ENCODE data around the gene ATXN1. TPM values are rescaled to one million over a fixed set of nuclear protein-coding genes. Genes with fewer than 3 reads are reported as not detected.
"Not testable (repeated sequence)": the region's sequence is repeated elsewhere in the genome, so short reads cannot be mapped to it uniquely, and the experiment has no call there.

The ATXN1 gene
- total RNA-seq, 1 donor from 2014 or later: 70.0 TPM

DNA sequence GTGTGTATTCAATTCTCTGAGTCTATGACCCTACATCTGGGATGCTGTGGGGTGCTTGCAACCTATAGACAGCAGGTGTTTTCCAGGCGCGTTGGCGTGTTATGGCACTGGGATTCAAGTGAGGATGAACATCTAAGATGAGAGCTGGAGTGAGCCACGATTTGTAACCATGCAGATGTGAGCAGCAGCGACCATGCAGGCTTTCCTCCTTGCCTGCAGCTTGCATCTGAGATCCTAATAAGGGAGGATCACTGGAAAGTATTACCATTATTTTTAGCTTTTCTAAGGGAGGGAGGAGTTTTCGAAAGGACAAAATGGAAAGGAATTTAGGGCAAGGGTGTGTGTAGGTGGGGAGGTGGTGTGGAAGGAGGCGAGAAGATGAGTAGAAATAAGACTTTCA lies 216.7 kb downstream of the ATXN1 start:
- Mint-ChIP-seq H3K36me3 (ENCODE audit: low read depth) (peaks cover 23% of the 10 kb centered on the region), H3K4me3 (no peak overlapping the region), H3K9me3 (no peaks in the 10 kb centered on the region), H3K27me3 (no peaks in the 10 kb centered on the region), H3K4me1 (peaks cover 27% of the 10 kb centered on the region), H3K27ac (no peak overlapping the region)
- no peak for DNase-seq
- intact Hi-C loops (cut with micrococcal nuclease): no loop called here

DNA sequence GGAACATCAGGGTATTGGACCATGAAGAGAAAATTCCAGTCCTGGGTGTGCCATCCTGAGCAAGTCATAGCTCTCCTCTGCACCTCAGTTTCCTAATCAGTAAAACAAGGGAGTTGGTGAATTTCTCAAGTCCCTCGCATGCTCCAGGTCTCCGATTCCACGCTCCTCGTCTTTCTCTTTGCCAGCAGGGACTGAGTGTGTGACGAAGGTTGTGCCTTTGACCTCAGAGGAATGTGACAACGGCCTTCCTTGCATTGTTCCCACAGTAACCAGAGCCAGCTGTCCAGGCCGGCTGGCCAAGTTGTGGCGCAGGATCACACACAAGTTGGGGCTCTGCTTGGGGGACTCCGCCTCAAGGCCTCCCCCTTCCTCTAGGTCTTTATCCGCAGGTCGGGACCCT lies 217.3 kb downstream of the ATXN1 start:
- DNase-seq: no peak
- Mint-ChIP-seq H3K4me1 (peaks cover 33% of the 10 kb centered on the region), H3K36me3 (ENCODE audit: low read depth) (peaks cover 28% of the 10 kb centered on the region), H3K9me3 (no peaks in the 10 kb centered on the region), H3K27me3 (no peaks in the 10 kb centered on the region), H3K4me3 (no peak overlapping the region), H3K27ac (no peak overlapping the region)
- intact Hi-C loops (cut with micrococcal nuclease): no loop called here

DNA sequence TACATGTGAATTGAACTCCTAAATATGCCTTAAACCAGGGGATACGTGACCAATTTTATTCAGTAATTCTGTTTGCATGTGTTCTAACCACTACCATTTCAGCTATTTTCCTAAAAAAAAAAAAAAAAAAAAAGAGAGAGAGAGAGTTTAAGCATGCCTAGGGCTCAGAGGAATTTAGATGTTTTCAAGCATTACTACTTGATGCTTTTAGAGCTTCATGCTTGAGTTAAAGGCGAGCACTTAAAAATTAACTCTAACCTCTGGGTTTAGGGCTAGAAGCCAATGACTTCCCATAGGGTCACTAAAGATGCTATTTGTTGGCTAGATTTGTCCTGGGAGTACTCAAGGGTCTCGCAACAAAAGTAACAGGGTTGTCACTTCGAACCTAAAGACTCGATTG lies 217.7 kb downstream of the ATXN1 start:
- Mint-ChIP-seq H3K27ac (no peak overlapping the region), H3K36me3 (ENCODE audit: low read depth) (peaks cover 30% of the 10 kb centered on the region), H3K4me3 (no peak overlapping the region), H3K9me3 (no peaks in the 10 kb centered on the region), H3K4me1 (peaks cover 35% of the 10 kb centered on the region), H3K27me3 (no peaks in the 10 kb centered on the region)
- no peak for DNase-seq
- intact Hi-C loops (cut with micrococcal nuclease): no loop called here

DNA sequence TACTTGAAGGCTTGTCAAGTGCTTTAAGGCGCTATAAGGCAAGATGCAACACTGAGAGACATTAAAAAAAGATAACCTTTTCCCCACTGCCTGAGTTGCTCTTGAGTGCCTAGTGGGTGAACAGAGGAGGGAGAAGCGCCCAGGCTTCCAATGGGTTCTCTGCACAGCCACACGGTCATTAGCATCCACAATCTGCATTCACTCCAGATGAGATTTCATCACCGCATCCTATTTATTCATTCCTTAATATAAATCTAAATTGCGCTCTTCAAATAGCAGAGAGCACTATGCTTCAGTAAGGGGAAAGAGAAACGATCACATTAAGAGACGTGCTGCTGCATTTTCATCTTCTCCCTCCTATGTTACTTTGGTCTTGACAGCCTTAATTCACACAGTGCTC lies 219.2 kb downstream of the ATXN1 start:
- DNase-seq: no peak
- Mint-ChIP-seq H3K36me3 (ENCODE audit: low read depth) (peaks cover 26% of the 10 kb centered on the region), H3K4me1 (peaks cover 32% of the 10 kb centered on the region), H3K27me3 (no peaks in the 10 kb centered on the region), H3K9me3 (no peaks in the 10 kb centered on the region), H3K27ac (no peak overlapping the region), H3K4me3 (no peak overlapping the region)
- intact Hi-C loops (cut with micrococcal nuclease): no loop called here

GRCh38 chr6:16540804-16541752 lies 220.2 kb downstream of the ATXN1 start:
- Mint-ChIP-seq H3K4me1 (peaks cover 32% of the 10 kb centered on the region), H3K9me3 (no peaks in the 10 kb centered on the region), H3K27me3 (no peaks in the 10 kb centered on the region), H3K27ac (peak overlapping the region; percentile 60), H3K36me3 (ENCODE audit: low read depth) (peaks cover 23% of the 10 kb centered on the region), H3K4me3 (no peak overlapping the region)
- DNase-seq: no peak
- intact Hi-C loops (cut with micrococcal nuclease): no loop called here

GRCh38 chr6:16540383-16540782 lies 220.9 kb downstream of the ATXN1 start:
- Mint-ChIP-seq H3K36me3 (ENCODE audit: low read depth) (peaks cover 19% of the 10 kb centered on the region), H3K4me1 (peaks cover 32% of the 10 kb centered on the region)
- H3K9me3 Mint-ChIP-seq; H3K27me3 Mint-ChIP-seq; H3K4me3 Mint-ChIP-seq; DNase-seq; H3K27ac Mint-ChIP-seq; intact Hi-C loops (cut with micrococcal nuclease): not testable (repeated sequence)

GRCh38 chr6:16539086-16539931 lies 222.0 kb downstream of the ATXN1 start:
- DNase-seq: no peak
- Mint-ChIP-seq H3K36me3 (ENCODE audit: low read depth) (peaks cover 11% of the 10 kb centered on the region), H3K4me3 (no peak overlapping the region), H3K4me1 (peaks cover 28% of the 10 kb centered on the region), H3K27ac (peak overlapping the region; percentile 14), H3K9me3 (no peaks in the 10 kb centered on the region), H3K27me3 (no peaks in the 10 kb centered on the region)
- intact Hi-C loops (cut with micrococcal nuclease): no loop called here

GRCh38 chr6:16535564-16535963 lies 225.7 kb downstream of the ATXN1 start:
- Mint-ChIP-seq H3K36me3 (ENCODE audit: low read depth) (peaks cover 21% of the 10 kb centered on the region), H3K4me1 (peaks cover 34% of the 10 kb centered on the region), H3K27me3 (no peaks in the 10 kb centered on the region), H3K4me3 (no peak overlapping the region), H3K27ac (no peak overlapping the region), H3K9me3 (peaks cover 5% of the 10 kb centered on the region)
- intact Hi-C loops (cut with micrococcal nuclease): loop anchor here (2.0 kb wide), 1 partner anchor 123 kb away; no protein-coding TSS in a partner anchor
- DNase-seq: no peak

- intact Hi-C loops (cut with micrococcal nuclease): loop anchor here (1.0 to 5.0 kb wide), 4 partner anchors 59 to 228 kb away; partner anchors contain the start of gene ATXN1
- H3K4me3 Mint-ChIP-seq: no peak overlapping the region
- peak overlapping the region; percentile 46 for H3K27ac Mint-ChIP-seq
- peaks cover 5% of the 10 kb centered on the region for H3K9me3 Mint-ChIP-seq
- H3K4me1 Mint-ChIP-seq: peaks cover 19% of the 10 kb centered on the region
- no peaks in the 10 kb centered on the region for H3K27me3 Mint-ChIP-seq
- DNase-seq: no peak
- H3K36me3 Mint-ChIP-seq (ENCODE audit: low read depth): peaks cover 11% of the 10 kb centered on the region
These were observed 227.5 kb downstream of the ATXN1 start for GRCh38 chr6:16533721-16534136.

DNA sequence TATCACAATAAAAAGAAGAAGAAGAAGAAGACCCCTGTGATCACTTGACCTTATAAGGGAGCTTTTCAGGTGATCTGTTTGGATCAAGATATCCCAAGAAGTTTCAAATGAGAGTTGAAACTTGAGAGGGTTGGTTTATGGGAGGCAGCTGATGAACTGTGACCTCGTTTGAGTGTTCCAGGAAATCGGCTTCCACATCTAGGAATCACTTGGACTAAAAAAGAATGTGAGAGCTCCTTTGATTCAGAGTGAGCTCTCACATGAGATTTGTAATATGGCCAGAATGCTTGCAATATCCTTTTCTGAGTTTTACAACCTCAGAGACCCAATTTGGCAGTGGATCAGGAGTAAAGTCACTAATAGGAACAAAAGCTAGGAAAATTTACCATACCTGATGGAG lies 228.1 kb downstream of the ATXN1 start:
- Mint-ChIP-seq H3K4me1 (peaks cover 19% of the 10 kb centered on the region), H3K36me3 (ENCODE audit: low read depth) (peaks cover 11% of the 10 kb centered on the region), H3K27ac (peak overlapping the region; percentile 46), H3K9me3 (peaks cover 5% of the 10 kb centered on the region), H3K27me3 (no peaks in the 10 kb centered on the region), H3K4me3 (no peak overlapping the region)
- no peak for DNase-seq
- intact Hi-C loops (cut with micrococcal nuclease): loop anchor here (1.0 to 5.0 kb wide), 3 partner anchors 58 to 228 kb away; partner anchors contain the start of gene ATXN1

- H3K27me3 Mint-ChIP-seq: no peaks in the 10 kb centered on the region
- intact Hi-C loops (cut with micrococcal nuclease): no loop called here
- H3K4me1 Mint-ChIP-seq: peaks cover 16% of the 10 kb centered on the region
- no peak overlapping the region for H3K27ac Mint-ChIP-seq
- no peaks in the 10 kb centered on the region for H3K9me3 Mint-ChIP-seq
- H3K36me3 Mint-ChIP-seq (ENCODE audit: low read depth): peaks cover 29% of the 10 kb centered on the region
- H3K4me3 Mint-ChIP-seq: no peak overlapping the region
- no peak for DNase-seq
These were observed 233.6 kb downstream of the ATXN1 start for GRCh38 chr6:16527691-16528090.

- intact Hi-C loops (cut with micrococcal nuclease): no loop called here
- Mint-ChIP-seq H3K27ac (no peak overlapping the region), H3K4me3 (no peak overlapping the region), H3K9me3 (no peaks in the 10 kb centered on the region), H3K36me3 (ENCODE audit: low read depth) (peaks cover 44% of the 10 kb centered on the region), H3K4me1 (peaks cover 17% of the 10 kb centered on the region), H3K27me3 (no peaks in the 10 kb centered on the region)
- no peak for DNase-seq
These were observed 236.9 kb downstream of the ATXN1 start for GRCh38 chr6:16524380-16524707.

- intact Hi-C loops (cut with micrococcal nuclease): no loop called here
- Mint-ChIP-seq H3K4me3 (no peak overlapping the region), H3K4me1 (peaks cover 22% of the 10 kb centered on the region), H3K27ac (no peak overlapping the region), H3K27me3 (no peaks in the 10 kb centered on the region), H3K36me3 (ENCODE audit: low read depth) (peaks cover 44% of the 10 kb centered on the region), H3K9me3 (no peaks in the 10 kb centered on the region)
- DNase-seq: no peak
These were observed 237.5 kb downstream of the ATXN1 start for GRCh38 chr6:16523606-16524379.
